Sigmoid colon (tissue), 4 donors: ENCODE measurements around the gene ZBTB2.
A peak's percentile ranks its signal among the peaks of the same experiment; 100 is the strongest.

Experiments used
- CTCF ChIP-seq, 4 experiments: fragments of 450-650 bp in 3 of 4; fragments of 200-600 bp in 1 of 4; IDR thresholded peaks; one replicate each; pipeline ENCODE4 v1.5.1; 2016 to 2019; ENCODE audit warnings: antibody characterized with exemption in 4 of 4, mild to moderate bottlenecking in 3 of 4, moderate library complexity in 2 of 4
- POLR2AphosphoS5 ChIP-seq, 4 donors: sonication (generic); formaldehyde crosslinking; IDR thresholded peaks; one replicate each; pipeline ENCODE4 v1.6.1; 2017; ENCODE audit warnings: antibody characterized with exemption in 4 of 4

GRCh38 chr6:151317103-151317994 is 74.0 kb downstream of the ZBTB2 start:
- TF ChIP-seq CTCF (IDR thresholded peaks at IDR 0.05) (no peak), POLR2AphosphoS5 (IDR thresholded peaks at IDR 0.05) (peak in 1 of 4 donors; percentile 10)
